C4-2B (cell line): ENCODE measurements around the gene ADISSP.

Experiments used
- H3K27ac ChIP-seq: fragments of 450-650 bp; 2 replicates; pipeline ENCODE4 v1.5.1; 2017
- ZFX ChIP-seq: fragments of 450-650 bp; IDR thresholded peaks from 2 replicates; pipeline ENCODE4 v1.6.1; 2017
- TF ChIP-seq, protein P1 (sequence below): fragments of 450-650 bp; conservative IDR thresholded peaks from 2 replicates; pipeline ENCODE4 v1.5.1; 2017; ENCODE audit warnings: mild to moderate bottlenecking

Gene ADISSP

DNA sequence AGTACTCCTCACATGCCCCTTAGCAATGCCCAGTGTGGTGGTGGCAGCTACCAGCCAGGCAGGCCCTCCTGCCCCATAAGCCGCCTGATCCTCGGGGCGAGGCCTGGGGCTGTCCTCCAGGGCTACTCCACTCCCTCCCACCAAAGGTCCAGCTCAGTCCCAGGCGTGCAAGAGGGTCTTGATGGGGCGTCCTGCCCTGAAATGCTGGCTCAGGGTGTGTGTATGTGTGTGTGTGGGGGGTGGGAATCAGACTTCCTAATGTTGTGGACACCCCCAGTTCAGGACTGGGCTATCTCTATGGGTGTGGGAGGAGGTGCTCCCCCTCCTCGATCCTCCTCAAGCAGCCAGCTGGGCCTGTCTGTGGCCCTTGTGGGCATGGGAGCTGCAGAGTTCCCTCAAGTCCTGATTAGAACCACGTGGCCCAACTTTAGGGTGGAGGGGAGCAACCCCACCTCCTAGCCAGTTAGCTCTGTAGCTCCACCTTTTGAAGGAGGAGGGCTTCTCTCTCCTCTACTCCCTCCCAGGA lies 27.6 kb downstream of the ADISSP start:
- no peak for TF ChIP-seq ZFX
- peak overlapping the region; percentile 51 for H3K27ac ChIP-seq

DNA sequence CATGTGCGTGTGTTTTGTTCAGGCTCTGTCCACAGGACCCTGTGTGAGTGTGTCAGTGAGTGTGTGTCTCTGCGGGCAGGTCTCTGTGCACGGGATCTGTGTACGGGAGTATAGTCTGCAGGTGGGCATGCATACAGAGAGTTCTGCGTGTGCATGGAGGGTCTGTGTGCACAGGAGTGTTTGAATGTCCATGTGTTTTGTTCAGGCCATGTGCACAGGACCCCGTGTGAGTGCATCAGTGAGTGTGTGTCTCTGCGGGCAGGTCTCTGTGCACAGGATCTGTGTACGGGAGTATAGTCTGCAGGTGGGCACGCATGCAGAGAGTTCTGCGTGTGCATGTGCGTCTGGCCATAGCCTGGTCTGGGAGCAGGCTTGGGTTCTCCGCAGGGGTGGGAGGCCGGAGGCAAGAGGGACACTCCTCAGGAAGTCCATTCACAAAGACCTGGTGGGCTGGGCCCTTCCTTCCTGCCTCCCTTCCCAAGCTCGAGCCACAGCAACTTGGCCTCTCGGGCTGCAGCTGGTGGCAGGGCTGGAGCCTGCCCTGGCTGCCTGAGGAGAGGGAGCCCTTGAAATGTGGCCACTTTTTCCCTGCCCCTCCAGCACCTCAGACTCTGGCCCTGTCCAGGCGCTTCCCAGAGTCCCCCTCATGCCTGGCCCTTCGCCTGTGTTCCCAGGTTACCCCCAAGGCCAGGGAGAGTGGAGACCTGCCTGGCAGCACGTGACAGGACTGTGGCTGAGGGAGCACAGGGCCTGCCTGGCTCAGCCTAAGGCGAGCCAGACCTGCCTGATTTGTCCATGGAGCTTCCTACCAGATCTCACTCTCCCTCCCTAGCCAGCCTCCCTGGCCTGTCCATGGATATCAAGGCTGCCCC lies 28.3 kb downstream of the ADISSP start:
- TF ChIP-seq, protein P1, sequence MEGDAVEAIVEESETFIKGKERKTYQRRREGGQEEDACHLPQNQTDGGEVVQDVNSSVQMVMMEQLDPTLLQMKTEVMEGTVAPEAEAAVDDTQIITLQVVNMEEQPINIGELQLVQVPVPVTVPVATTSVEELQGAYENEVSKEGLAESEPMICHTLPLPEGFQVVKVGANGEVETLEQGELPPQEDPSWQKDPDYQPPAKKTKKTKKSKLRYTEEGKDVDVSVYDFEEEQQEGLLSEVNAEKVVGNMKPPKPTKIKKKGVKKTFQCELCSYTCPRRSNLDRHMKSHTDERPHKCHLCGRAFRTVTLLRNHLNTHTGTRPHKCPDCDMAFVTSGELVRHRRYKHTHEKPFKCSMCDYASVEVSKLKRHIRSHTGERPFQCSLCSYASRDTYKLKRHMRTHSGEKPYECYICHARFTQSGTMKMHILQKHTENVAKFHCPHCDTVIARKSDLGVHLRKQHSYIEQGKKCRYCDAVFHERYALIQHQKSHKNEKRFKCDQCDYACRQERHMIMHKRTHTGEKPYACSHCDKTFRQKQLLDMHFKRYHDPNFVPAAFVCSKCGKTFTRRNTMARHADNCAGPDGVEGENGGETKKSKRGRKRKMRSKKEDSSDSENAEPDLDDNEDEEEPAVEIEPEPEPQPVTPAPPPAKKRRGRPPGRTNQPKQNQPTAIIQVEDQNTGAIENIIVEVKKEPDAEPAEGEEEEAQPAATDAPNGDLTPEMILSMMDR, result no peak
- TF ChIP-seq ZFX, result no peak
- peak overlapping the region; percentile 51 for H3K27ac ChIP-seq

DNA sequence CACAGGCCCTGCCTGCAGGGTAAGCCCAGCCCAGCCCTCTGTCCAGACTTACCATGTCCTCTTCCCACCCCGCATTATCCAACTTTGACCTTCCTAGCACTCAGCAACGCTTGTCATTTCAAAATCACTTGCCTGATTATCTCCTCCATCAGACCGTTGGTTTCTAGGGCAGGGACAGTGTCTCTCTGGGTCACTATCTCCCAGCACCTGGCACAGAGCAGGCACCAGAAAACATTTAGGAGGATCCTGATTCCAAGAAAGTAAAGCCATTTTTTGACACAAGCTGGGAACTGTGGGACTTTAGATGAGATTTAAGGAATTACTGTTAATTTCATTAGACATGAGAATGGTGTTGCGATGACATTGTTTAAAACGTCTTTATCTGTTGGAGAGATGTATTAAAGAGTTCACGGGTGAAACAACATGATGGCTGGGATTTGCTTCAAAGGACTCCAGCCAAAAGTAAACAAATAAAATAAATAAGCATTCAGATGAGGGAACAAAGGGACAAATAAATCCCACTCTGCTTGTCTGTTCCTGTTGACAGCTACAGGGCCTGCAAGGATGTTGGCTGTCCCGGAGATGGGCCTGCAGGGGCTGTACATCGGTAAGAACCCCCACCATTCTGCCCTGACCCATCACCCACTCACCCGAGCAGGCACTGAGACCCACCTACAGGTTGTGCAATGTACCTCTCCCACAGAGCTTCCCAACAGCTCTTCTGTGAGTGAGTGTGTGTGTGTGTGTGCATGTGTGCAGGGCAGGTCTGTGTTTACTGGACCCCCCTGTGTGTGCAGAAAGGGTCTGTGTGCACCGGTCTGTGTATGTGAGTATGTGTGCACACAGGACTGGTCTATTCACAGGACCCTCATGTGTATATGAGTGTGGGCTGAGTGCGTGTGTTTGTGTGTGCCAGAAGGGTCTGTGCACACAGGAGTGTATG lies 29.2 kb downstream of the ADISSP start:
- TF ChIP-seq, protein P1, result no peak
- no peak for TF ChIP-seq ZFX
- H3K27ac ChIP-seq, result peak overlapping the region; percentile 51

DNA sequence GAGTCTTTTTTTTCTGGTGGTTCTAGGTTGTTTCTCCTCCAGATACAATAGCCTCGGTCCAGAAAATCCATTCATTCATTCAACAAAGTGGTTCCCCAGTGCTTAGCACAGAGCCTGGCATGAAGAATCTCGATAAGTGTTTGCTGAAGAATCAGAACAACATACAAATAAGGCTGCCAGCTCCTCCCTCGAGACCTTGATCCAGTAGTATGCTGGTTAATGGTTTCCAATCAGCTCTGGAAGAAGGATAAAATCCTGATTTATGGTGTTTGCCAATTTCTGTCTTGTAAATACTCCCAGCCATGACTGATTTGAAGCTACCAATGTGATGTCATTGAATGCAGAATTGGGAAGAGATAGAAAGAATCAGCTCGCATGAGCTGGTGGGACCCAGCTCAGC lies 31.8 kb downstream of the ADISSP start:
- TF ChIP-seq ZFX, result no peak
- TF ChIP-seq, protein P1, result no peak

DNA sequence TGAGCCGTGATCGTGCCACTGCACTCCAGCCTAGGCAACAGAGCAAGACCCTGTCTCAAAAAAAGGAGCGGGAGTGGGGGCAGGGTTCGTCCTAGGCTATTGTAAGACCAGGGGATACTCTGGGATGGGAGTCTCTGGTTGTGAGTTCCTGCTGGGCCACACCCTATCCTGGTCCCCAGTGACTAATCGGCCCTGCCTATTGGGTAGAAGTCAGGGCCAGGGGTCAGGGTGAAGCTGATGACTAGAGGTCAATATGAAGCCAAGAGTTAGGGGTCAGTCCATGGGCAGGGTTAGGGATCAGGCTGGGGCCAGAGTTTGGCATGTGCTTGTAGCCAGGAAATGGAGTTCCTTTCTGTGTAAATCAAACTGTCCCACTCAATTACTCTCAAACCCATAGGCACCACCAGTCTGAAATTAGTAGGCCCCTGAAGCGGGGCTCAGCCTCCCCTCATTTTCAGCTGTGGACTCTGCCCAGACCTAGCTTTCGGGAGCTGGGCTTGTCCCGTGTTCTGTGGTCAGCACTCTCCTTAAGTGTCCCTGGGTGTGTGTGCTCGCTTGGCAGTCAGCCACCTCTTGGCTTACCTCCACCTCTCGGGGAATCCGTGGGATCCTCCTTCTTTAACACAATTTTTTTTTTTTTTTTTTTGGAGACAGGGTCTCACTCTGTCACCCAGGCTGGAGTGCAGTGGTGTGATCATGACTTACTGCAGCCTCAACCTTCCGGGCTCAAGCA lies 33.3 kb downstream of the ADISSP start:
- TF ChIP-seq, protein P1, result no peak
- TF ChIP-seq ZFX, result no peak
- H3K27ac ChIP-seq, result no peak overlapping the region

More for the DNA sequence above, 31.8 kb downstream of the ADISSP start:
- H3K27ac ChIP-seq, result no peak overlapping the region

DNA sequence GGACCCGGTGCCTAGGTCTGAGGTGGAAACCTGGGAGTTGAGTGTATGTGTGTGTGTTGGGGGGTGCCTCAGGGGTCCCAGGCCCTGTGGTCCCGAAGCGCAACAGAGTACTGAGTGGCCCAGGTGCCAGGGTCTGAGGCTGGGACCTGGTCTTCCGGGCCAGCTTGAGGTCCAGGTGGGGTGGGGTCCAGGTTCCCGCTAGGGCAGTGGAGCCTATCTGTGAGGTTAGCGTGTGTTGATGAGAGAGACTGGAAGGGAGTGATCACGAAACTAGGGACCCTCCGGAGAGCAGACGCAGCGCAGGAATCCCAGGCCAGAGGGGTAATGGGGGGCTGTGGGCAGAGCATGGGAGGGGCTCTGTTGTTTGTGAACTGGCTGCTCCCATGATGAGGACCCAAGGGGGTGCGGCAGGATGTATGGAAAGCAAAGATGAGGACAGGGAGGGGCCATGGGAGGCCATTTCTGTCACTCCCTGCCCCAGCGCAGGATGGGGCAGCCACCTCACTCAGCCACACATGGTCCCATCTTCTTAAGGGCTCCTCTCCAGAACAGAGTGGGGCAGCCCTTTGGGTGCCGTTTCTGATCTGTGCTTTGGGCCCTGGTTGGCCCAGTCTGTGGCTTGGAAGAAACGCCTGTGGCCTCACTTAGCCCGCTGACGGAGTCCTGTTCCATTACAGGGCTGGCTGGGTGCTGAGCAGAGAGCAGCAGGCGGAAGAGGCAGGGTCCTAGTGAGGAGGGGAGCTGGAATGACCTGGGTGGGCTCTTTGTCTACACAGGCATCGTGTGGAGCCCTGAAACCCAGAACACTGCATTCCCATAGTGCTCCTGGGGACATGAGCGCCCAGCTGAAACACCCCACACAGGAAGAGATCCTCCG lies 34.2 kb downstream of the ADISSP start:
- TF ChIP-seq, protein P1, result no peak
- no peak for TF ChIP-seq ZFX
- no peak overlapping the region for H3K27ac ChIP-seq
